Esophagus muscularis mucosa (tissue), 3 donors: ENCODE data around the gene INPP5A.

Experiments used
- EP300 ChIP-seq: sonication (generic); formaldehyde crosslinking; IDR thresholded peaks from one replicate; pipeline ENCODE4 v1.6.1; 2017; ENCODE audit warnings: antibody characterized with exemption
- POLR2AphosphoS5 ChIP-seq, 2 donors: sonication (generic); formaldehyde crosslinking; IDR thresholded peaks; one replicate each; pipeline ENCODE4 v1.6.1; 2017; ENCODE audit warnings: antibody characterized with exemption in 2 of 2

DNA sequence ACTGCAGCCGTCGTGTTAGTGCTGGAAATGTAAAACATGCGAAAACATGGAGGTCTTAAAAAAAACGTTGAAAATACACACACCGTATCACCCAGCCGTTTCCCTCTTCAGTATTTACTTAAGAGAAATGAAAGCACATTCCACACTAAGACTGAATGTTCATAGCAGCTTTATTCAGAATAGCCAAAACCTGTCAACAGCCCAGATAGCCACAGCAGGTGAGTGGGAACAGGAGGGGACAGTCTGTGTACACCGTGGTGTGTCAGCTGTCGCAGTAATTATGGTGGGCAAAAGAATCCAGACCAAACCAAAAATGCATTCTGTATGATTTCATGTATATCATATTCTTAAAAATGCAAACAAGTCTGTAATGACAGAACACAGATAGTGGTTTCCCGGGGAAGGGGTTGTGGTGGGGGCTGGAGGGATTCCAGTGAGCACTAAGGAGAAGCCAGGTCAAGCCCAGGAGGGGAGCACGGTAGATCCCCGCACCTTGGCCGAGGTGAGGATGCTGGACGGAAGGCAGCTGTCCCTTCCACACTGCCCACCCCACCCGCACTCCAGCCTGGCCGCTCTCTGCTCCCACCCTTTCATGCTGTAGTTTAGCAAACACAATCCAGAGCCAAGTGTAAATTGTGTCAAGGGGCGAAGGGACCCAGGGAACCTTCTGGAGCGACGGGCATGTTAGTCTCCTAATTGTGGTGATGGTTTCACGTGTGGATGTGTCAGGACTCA, 124.8 kb downstream of the INPP5A start:
- no peak for TF ChIP-seq POLR2AphosphoS5 (IDR thresholded peaks at IDR 0.05)
- no peak for TF ChIP-seq EP300
